Measurements from ENCODE around the gene BCL2L13. TPM values are rescaled to one million over a fixed set of nuclear protein-coding genes. Genes with fewer than 3 reads are reported as not detected.
A peak's percentile ranks its signal among the peaks of the same experiment; 100 is the strongest.

BCL2L13 gene
- total and polyA plus RNA-seq, 8 donors: 13.7 to 74.1 (median 30.6) TPM

DNA sequence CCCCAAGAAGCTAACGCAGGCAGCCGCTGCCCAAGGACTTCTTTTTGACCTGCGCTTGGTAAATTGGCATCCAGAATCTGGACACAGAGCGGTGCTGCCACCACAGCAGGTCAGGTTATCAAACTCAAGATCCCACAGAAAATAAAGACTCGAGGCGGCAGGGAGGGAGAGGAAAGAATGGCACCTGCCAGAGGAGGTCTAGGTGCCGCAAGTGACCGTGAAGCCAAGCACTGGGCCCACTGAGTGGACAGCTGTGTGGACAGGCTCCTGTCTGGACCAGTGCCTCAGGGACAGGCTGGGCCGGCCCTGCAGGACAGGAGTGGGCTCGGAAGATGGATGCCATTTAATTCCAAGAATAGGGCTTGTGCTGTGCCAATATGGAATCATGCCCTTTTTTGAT is 108.4 kb downstream of the BCL2L13 start:
- Histone ChIP-seq H3K27me3 (no peaks in the 10 kb centered on the region), H3K4me1 (peaks cover 0 to 19% (median 10%) of the 10 kb centered on the region in 4 donors), H3K9me3 (no peaks in the 10 kb centered on the region), H3K4me3 (no peak overlapping the region), H3K27ac (no peak overlapping the region), H3K36me3 (peaks cover 0 to 15% (median 10%) of the 10 kb centered on the region in 4 donors)
- WGBS, 5 donors: 86 to 92% (median 89%) methylated on average over 10 of the region's 10 CpGs
- intact Hi-C loops (cut with DNase I; ENCODE audit: low total_unique reads): loop anchor here (10.0 kb wide), 1 partner anchor 192 kb away; no protein-coding TSS in a partner anchor
- DNase-seq: no peak
- TF ChIP-seq EP300 (IDR thresholded peaks at IDR 0.05): no peak
- no peak for TF ChIP-seq POLR2A (IDR thresholded peaks at IDR 0.05)
- TF ChIP-seq, protein P1, sequence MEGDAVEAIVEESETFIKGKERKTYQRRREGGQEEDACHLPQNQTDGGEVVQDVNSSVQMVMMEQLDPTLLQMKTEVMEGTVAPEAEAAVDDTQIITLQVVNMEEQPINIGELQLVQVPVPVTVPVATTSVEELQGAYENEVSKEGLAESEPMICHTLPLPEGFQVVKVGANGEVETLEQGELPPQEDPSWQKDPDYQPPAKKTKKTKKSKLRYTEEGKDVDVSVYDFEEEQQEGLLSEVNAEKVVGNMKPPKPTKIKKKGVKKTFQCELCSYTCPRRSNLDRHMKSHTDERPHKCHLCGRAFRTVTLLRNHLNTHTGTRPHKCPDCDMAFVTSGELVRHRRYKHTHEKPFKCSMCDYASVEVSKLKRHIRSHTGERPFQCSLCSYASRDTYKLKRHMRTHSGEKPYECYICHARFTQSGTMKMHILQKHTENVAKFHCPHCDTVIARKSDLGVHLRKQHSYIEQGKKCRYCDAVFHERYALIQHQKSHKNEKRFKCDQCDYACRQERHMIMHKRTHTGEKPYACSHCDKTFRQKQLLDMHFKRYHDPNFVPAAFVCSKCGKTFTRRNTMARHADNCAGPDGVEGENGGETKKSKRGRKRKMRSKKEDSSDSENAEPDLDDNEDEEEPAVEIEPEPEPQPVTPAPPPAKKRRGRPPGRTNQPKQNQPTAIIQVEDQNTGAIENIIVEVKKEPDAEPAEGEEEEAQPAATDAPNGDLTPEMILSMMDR (IDR thresholded peaks at IDR 0.05): no peak
- TF ChIP-seq POLR2AphosphoS5 (IDR thresholded peaks at IDR 0.05): no peak

DNA sequence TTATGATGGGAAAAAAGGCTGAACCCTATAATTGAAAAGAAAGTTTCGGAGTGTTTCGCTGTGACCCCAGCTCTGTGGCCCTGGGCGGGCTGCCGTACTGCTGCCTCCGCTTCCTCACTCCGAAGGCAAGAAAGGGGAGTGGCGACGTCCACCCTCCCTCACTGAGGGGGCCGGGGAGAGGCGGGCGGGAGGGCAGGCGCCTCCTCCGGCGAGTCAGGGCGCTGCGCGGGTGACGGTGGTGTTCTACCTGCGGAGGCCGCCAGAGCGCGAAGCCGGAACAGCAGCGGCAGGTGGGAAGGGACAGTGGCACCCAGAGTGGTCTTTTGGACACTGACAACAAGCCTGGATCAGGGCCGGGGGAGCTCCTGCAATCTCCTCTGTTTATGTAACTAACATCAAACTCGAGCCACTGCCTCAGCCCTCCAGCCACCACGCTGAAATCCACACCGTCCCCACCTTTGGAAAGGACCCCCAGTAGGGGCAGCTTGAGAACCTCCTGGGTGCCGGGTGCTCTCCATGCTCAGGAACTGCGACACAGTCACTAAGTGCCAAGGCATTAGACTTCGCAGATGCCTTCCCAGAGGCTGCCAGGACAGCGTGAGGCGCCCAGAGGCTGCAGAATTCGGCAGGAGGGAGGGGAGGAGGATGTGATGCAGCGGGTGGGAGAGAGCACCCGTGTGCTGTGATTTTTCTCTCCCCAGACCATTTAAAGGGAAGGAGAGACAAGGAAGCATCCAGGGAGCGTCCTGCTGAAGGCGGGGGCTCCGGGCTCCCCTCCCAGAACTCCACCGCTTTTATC is 110.2 kb downstream of the BCL2L13 start:
- H3K9me3 ChIP-seq: no peaks in the 10 kb centered on the region
- DNase-seq: peak in 1 of 2 donors; percentile 41
- no peaks in the 10 kb centered on the region for H3K27me3 ChIP-seq
- WGBS, 5 donors: 72 to 83% (median 80%) methylated on average over 37 to 40 of the region's 40 CpGs
- TF ChIP-seq POLR2A (IDR thresholded peaks at IDR 0.05): no peak
- TF ChIP-seq, protein P1 (IDR thresholded peaks at IDR 0.05): peak in 1 of 7 experiments; percentile 20
- peak overlapping the region in 2 of 4 donors; percentile 3 to 9 for H3K4me3 ChIP-seq
- peaks cover 0 to 12% (median 5%) of the 10 kb centered on the region in 4 donors for H3K4me1 ChIP-seq
- intact Hi-C loops (cut with DNase I; ENCODE audit: low total_unique reads): loop anchor here (10.0 kb wide), 1 partner anchor 194 kb away; no protein-coding TSS in a partner anchor
- H3K36me3 ChIP-seq: peaks cover 0 to 11% (median 6%) of the 10 kb centered on the region in 4 donors
- no peak overlapping the region for H3K27ac ChIP-seq

DNA sequence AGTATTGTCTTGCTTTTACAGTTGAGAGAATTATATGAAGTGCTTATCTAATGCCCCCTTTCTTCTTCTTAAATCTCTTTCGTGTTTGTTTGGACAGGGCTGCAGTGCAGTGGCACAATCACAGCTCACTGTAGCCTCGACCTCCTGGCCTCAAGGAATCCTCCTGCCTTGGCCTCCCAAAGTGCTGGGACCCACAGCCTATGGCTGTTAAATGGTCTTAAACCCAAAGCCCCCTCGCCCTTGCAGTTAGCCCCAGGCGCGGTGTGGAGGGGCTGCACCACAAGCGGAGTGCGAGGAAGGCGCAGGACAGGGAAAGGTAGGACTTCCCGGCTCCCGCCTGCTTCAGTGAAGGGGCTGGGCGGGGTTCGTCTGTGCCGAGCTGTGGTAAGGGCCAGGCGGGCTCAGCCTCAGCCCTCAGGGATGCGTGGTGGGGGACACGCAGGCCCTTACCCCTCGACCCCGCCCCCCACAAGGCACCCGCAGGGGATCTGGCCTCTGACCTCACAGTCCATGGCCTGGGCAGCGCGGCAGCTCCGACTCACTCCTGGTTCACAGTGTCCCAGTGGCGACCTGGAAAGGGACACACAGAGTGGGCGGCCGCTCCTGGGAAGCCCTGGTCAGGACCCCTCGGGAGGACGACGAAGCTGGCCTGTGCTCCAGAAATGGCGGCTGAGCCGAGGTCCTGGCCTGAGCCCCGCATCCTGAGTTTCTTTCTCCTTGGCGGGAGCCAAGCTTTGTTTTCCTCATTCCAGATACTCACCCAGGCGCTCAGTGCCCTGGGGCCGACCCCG is 111.2 kb downstream of the BCL2L13 start:
- Histone ChIP-seq H3K27me3 (no peaks in the 10 kb centered on the region), H3K4me1 (peaks cover 0 to 2% (median 0%) of the 10 kb centered on the region in 4 donors), H3K4me3 (no peak overlapping the region), H3K36me3 (peaks cover 0 to 10% (median 6%) of the 10 kb centered on the region in 4 donors), H3K27ac (no peak overlapping the region), H3K9me3 (no peaks in the 10 kb centered on the region)
- intact Hi-C loops (cut with DNase I; ENCODE audit: low total_unique reads): loop anchor here (10.0 kb wide), 1 partner anchor 195 kb away; no protein-coding TSS in a partner anchor
- DNase-seq: no peak
- 89 to 94% (median 94%) methylated on average over 26 to 35 of the region's 35 CpGs for WGBS, 5 donors
- TF ChIP-seq POLR2AphosphoS5 (IDR thresholded peaks at IDR 0.05) (no peak), POLR2A (IDR thresholded peaks at IDR 0.05) (no peak)

DNA sequence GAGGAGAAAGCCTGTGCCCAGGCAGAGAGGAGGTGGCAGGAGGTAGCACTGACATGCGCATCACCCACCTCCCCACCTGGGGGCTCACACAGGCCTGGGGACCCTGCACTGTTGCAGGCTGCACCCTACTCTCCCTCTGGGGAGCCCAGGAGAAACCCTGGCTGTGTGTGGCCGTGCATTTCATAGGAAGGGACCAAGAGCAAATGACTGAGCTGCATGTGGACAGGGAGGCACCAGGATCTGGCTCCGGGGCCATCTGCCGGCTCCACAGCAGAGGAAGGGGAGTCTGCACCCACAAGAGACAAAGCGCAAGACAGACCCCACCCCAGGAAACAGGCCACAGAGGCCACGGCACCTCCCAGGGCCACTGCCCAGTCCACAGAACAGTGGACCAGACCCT is 113.0 kb downstream of the BCL2L13 start:
- WGBS, 5 donors: 76 to 92% (median 83%) methylated on average over 4 to 6 of the region's 6 CpGs
- no peak for DNase-seq
- intact Hi-C loops (cut with DNase I; ENCODE audit: low total_unique reads): no loop called here
- Histone ChIP-seq H3K9me3 (no peaks in the 10 kb centered on the region), H3K36me3 (peaks cover 0 to 10% (median 6%) of the 10 kb centered on the region in 4 donors), H3K27me3 (no peaks in the 10 kb centered on the region), H3K4me3 (no peak overlapping the region), H3K27ac (no peak overlapping the region), H3K4me1 (no peaks in the 10 kb centered on the region)
- no peak for TF ChIP-seq EP300 (IDR thresholded peaks at IDR 0.05)
- TF ChIP-seq POLR2AphosphoS5 (IDR thresholded peaks at IDR 0.05): no peak
- TF ChIP-seq, protein P1 (IDR thresholded peaks at IDR 0.05): no peak
- TF ChIP-seq POLR2A (IDR thresholded peaks at IDR 0.05): no peak

Data from stomach (tissue), 9 donors.